ENCODE data around the gene YWHAH. TPM values are rescaled to one million over a fixed set of nuclear protein-coding genes. Genes with fewer than 3 reads are reported as not detected.

Gene YWHAH
- total RNA-seq, 6 experiments from 2014 or later: 127 to 194 (median 184) TPM

DNA sequence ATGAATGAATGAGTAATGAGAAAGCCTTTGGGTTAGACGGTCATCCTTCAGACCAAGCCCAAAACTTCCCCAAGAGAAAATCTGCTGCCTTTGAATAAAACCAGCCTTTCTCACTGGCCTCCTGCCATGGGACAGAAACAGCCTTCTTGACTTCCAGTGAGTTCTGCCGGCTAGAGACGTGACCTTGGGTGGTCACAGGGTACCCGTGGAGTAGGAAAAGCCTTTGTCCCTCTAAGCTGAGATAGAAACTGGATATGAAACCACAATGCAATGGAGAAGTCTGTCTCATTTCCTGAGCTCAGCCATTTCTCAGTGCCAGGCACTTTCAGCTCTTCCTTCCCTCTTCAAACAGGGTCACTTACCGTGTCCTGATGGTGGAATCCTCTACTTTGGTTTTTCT is 21.2 kb upstream of the YWHAH start:
- Mint-ChIP-seq H3K4me3 (no peak overlapping the region), H3K4me1 (ENCODE audit: low read depth) (peaks cover 11% of the 10 kb centered on the region), H3K27ac (no peak overlapping the region), H3K36me3 (ENCODE audit: low read depth) (no peaks in the 10 kb centered on the region; the same call in 1 of the 2 replicates), H3K9me3 (no peaks in the 10 kb centered on the region), H3K27me3 (ENCODE audit: insufficient read depth) (peaks cover 4% of the 10 kb centered on the region)
- TF ChIP-seq, protein P1, sequence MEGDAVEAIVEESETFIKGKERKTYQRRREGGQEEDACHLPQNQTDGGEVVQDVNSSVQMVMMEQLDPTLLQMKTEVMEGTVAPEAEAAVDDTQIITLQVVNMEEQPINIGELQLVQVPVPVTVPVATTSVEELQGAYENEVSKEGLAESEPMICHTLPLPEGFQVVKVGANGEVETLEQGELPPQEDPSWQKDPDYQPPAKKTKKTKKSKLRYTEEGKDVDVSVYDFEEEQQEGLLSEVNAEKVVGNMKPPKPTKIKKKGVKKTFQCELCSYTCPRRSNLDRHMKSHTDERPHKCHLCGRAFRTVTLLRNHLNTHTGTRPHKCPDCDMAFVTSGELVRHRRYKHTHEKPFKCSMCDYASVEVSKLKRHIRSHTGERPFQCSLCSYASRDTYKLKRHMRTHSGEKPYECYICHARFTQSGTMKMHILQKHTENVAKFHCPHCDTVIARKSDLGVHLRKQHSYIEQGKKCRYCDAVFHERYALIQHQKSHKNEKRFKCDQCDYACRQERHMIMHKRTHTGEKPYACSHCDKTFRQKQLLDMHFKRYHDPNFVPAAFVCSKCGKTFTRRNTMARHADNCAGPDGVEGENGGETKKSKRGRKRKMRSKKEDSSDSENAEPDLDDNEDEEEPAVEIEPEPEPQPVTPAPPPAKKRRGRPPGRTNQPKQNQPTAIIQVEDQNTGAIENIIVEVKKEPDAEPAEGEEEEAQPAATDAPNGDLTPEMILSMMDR (IDR thresholded peaks at IDR 0.05): no peak
- DNase-seq: no peak

DNA sequence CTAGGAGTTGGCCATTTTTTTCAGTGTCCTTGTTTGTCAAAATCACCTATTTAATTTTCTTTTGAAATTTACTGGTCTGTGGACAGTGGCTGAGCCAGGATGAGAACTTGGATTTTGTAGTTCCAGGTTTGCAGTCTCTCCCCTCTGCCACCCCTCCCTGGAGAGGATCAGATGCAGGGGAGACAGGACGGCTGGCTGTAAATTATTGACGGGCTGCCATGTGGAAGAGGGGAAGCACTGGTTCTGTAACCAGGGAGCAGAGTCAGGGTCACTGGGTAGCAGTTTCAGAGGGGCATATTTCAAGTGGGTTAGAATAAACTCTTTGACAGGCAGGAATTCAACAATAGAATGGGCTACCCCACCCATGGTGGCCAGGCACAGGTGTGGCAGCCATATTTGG is 20.6 kb upstream of the YWHAH start:
- Mint-ChIP-seq H3K4me3 (no peak overlapping the region), H3K4me1 (ENCODE audit: low read depth) (peaks cover 11% of the 10 kb centered on the region)

DNA sequence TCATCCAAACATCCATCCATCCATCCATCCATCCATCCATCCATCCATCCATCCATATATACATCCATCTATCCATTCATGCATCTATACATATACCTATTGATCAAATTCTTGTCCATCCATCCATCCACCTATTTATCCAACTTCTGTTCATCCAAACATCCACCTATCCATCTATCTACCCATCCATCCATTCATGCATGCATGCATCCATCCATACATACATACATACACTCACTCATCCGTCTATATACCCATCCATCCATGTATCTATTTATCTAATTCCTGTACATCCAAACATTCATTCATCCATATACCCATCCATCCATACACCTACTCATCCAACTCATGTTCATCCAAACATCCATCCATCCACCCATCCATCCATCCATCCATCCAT is 19.3 kb upstream of the YWHAH start:
- no peak for DNase-seq
- no peaks in the 10 kb centered on the region for H3K9me3 Mint-ChIP-seq
- H3K27ac Mint-ChIP-seq: no peak overlapping the region
- no peaks in the 10 kb centered on the region; the same call in 1 of the 2 replicates for H3K36me3 Mint-ChIP-seq (ENCODE audit: low read depth)
- TF ChIP-seq, protein P1 (IDR thresholded peaks at IDR 0.05): no peak
- H3K4me1 Mint-ChIP-seq (ENCODE audit: low read depth): peaks cover 11% of the 10 kb centered on the region
- H3K4me3 Mint-ChIP-seq: no peak overlapping the region
- H3K27me3 Mint-ChIP-seq (ENCODE audit: insufficient read depth): peaks cover 8% of the 10 kb centered on the region

More for the DNA sequence above, 20.6 kb upstream of the YWHAH start:
- TF ChIP-seq, protein P1 (IDR thresholded peaks at IDR 0.05): no peak
- H3K27ac Mint-ChIP-seq: no peak overlapping the region
- H3K27me3 Mint-ChIP-seq (ENCODE audit: insufficient read depth): peaks cover 4% of the 10 kb centered on the region
- no peaks in the 10 kb centered on the region; the same call in 1 of the 2 replicates for H3K36me3 Mint-ChIP-seq (ENCODE audit: low read depth)
- no peaks in the 10 kb centered on the region for H3K9me3 Mint-ChIP-seq
- no peak for DNase-seq

DNA sequence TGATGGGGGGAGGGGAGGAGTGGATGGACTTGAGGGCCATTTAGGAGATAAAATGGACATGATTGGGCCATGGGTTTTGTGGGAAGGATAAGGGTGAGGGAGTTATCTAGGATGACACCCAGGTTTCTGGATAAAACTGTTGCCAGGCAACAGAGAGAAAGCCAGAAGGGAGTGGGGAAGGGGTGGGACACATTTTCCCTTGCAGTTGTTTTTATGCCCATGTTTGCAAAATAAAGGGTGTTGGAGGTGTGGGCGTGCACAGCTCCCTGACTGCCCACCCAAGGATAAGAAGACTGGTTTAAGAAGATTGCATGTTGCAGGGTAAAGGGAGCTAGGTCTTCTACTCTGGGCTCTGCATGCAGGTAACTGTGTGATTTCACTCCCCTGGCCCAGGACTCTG is 18.3 kb upstream of the YWHAH start:
- TF ChIP-seq, protein P1 (IDR thresholded peaks at IDR 0.05): no peak
- Mint-ChIP-seq H3K9me3 (no peaks in the 10 kb centered on the region), H3K4me1 (ENCODE audit: low read depth) (peaks cover 11% of the 10 kb centered on the region), H3K27me3 (ENCODE audit: insufficient read depth) (peaks cover 8% of the 10 kb centered on the region), H3K27ac (no peak overlapping the region), H3K36me3 (ENCODE audit: low read depth) (no peaks in the 10 kb centered on the region; the same call in 1 of the 2 replicates), H3K4me3 (no peak overlapping the region)
- DNase-seq: no peak

DNA sequence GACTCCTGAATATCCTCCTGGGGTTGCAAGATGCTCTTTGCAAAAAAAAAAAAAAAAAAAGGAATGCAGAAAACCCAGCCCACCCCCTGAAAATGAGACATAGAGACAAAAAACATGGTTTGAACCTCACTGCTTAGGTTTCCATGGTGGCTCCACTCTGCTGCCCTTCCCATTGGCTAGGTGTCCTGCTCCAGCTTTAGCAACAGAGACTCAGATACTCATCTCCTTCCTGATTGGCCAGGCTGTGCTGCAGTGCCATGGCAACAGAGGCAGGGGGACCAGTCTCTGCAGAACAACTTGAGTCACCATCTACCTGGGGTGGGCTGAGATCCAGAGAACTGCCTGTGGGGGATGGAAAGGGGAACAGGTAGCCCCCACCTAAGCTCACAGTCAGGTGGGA is 17.4 kb upstream of the YWHAH start:
- Mint-ChIP-seq H3K27me3 (ENCODE audit: insufficient read depth) (peaks cover 8% of the 10 kb centered on the region), H3K4me3 (no peak overlapping the region), H3K9me3 (no peaks in the 10 kb centered on the region), H3K36me3 (ENCODE audit: low read depth) (no peaks in the 10 kb centered on the region; the same call in 1 of the 2 replicates), H3K4me1 (ENCODE audit: low read depth) (peaks cover 20% of the 10 kb centered on the region), H3K27ac (no peak overlapping the region)
- TF ChIP-seq, protein P1 (IDR thresholded peaks at IDR 0.05): no peak
- DNase-seq: no peak

DNA sequence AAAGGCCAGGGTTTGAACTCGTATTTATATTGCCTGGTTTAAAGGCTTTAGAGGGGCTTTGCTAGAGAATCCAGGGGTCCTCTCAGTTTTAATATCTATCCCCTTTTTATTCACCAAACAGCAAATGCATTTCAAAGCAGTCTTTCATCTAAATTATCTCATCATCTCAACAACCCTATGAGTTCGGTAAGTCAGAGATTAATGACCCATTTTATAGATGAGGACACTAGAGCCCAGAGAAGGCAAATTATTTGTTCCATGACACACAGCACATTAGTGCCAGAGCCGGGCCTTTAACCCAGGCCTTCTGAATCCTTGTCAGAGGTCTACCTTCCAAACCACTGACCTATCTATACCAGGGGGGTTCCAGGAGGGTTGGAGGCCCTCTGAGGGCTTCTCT is 16.8 kb upstream of the YWHAH start:
- H3K27me3 Mint-ChIP-seq (ENCODE audit: insufficient read depth): peaks cover 8% of the 10 kb centered on the region
- H3K36me3 Mint-ChIP-seq (ENCODE audit: low read depth): no peaks in the 10 kb centered on the region; the same call in 1 of the 2 replicates
- H3K9me3 Mint-ChIP-seq: no peaks in the 10 kb centered on the region
- H3K4me1 Mint-ChIP-seq (ENCODE audit: low read depth): peaks cover 20% of the 10 kb centered on the region
- no peak overlapping the region for H3K4me3 Mint-ChIP-seq
- H3K27ac Mint-ChIP-seq: no peak overlapping the region
- TF ChIP-seq, protein P1 (IDR thresholded peaks at IDR 0.05): no peak
- DNase-seq: no peak
